Measurements from ENCODE around the gene FRS3.

The FRS3 gene

GRCh38 chr6:41750374-41750773 lies 29.3 kb downstream of the FRS3 start:
- no peak for TF ChIP-seq CTCF (IDR thresholded peaks at IDR 0.05; ENCODE audit: low read depth, low read length, missing control alignments)
- no peak overlapping the region for H3K4me3 ChIP-seq (ENCODE audit: low read depth, low read length)
- DNase-seq (ENCODE audit: low read depth), result no peak

GRCh38 chr6:41748542-41748941 lies 31.2 kb downstream of the FRS3 start:
- no peak for TF ChIP-seq CTCF (IDR thresholded peaks at IDR 0.05; ENCODE audit: low read depth, low read length, missing control alignments)
- H3K4me3 ChIP-seq (ENCODE audit: low read depth, low read length), result no peak overlapping the region
- no peak for DNase-seq (ENCODE audit: low read depth)

GRCh38 chr6:41748102-41748477 lies 31.6 kb downstream of the FRS3 start:
- DNase-seq (ENCODE audit: low read depth), result no peak
- no peak overlapping the region for H3K4me3 ChIP-seq (ENCODE audit: low read depth, low read length)
- TF ChIP-seq CTCF (IDR thresholded peaks at IDR 0.05; ENCODE audit: low read depth, low read length, missing control alignments), result no peak

DNA sequence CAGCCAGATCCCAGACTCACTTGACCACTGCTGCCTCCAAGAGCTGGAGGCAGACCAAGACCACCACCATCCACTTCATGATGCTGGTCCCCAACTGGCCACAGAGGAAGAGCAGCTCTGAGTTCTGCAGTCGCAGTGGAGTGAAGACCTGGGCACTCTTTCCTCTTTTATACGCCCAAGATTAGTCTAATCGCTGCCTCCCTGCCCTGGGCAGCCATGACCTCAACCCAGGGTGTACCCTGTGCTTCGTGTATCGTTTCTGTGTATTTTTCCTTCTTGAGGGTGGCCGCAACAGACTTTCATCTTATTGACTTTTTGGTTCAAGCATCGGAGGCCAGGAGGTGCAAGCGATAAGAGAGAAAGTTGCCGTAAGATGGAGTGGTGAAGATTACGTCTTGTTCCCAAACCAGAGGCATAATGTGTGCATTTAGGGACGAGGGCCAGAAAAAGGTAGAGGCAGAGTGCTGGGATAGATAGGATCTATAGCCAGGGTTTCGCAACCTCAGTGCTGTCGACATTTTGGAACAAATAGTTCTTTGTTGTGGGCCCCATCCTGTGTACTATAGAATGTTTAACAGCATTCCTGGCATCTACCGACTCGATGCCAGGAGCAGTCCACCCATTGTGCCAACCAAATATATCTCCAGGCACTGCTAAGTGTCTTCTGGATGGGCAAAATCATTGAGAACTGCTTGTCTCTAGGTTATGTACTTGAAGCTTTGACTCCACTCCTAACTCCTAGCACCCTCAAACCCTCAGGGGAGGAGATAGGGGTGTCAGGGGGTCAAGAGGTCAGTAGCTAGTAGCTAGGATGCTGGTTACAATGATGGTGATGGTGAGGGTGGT lies 32.2 kb downstream of the FRS3 start, which contains the start of gene PGC:
PGC (minus strand) TSS at position 142 of the 846 bp plus-strand sequence; CDS start at position 79, 63 bp downstream.
- no peak within 1 kb of the TSS for H3K4me3 ChIP-seq (ENCODE audit: low read depth, low read length)
- no peak for DNase-seq (ENCODE audit: low read depth)
- no peak for TF ChIP-seq CTCF (IDR thresholded peaks at IDR 0.05; ENCODE audit: low read depth, low read length, missing control alignments)

GRCh38 chr6:41746107-41746506 lies 33.6 kb downstream of the FRS3 start:
- H3K4me3 ChIP-seq (ENCODE audit: low read depth, low read length), result no peak overlapping the region
- TF ChIP-seq CTCF (IDR thresholded peaks at IDR 0.05; ENCODE audit: low read depth, low read length, missing control alignments), result no peak
- DNase-seq (ENCODE audit: low read depth), result no peak

- H3K4me3 ChIP-seq (ENCODE audit: low read depth, low read length), result no peak overlapping the region
- no peak for TF ChIP-seq CTCF (IDR thresholded peaks at IDR 0.05; ENCODE audit: low read depth, low read length, missing control alignments)
- DNase-seq (ENCODE audit: low read depth), result no peak
Measured at GRCh38 chr6:41744236-41744787, 35.4 kb downstream of the FRS3 start.

All from GM12864 (cell line).